Muscle layer of duodenum (tissue), 2 donors: Measurements from ENCODE around the gene SKP2.

Source experiments
- H3K27ac ChIP-seq: one replicate; pipeline ENCODE4 v1.7.0; 2013; ENCODE audit warnings: mild to moderate bottlenecking, low read length
- H3K27me3 ChIP-seq: one replicate; pipeline ENCODE4 v1.7.0; 2013; ENCODE audit warnings: low read depth, mild to moderate bottlenecking, control low read depth, low read length
- H3K36me3 ChIP-seq, 2 donors: one replicate each; pipeline ENCODE4 v1.7.0; 2013; ENCODE audit warnings: low read length in 2 of 2, control low read depth in 1 of 2, mild to moderate bottlenecking in 1 of 2; ENCODE audit not compliant: insufficient read depth in 2 of 2, control insufficient read depth in 1 of 2
- H3K4me1 ChIP-seq, 2 donors: one replicate each; pipeline ENCODE4 v1.7.0; 2013; ENCODE audit warnings: low read length in 2 of 2, mild to moderate bottlenecking in 2 of 2, control low read depth in 1 of 2, moderate library complexity in 1 of 2; ENCODE audit not compliant: insufficient read depth in 2 of 2, control insufficient read depth in 1 of 2
- H3K4me3 ChIP-seq, 2 donors: one replicate each; pipeline ENCODE4 v1.7.0; 2013; ENCODE audit warnings: low read length in 2 of 2, low read depth in 1 of 2, mild to moderate bottlenecking in 1 of 2
- H3K9me3 ChIP-seq, 2 donors: one replicate each; pipeline ENCODE4 v1.7.0; 2013; ENCODE audit warnings: low read length in 2 of 2, control low read depth in 1 of 2, mild to moderate bottlenecking in 1 of 2; ENCODE audit not compliant: control insufficient read depth in 1 of 2
- donor health status: healthy.

Gene SKP2

GRCh38 chr5:36230151-36230790 lies 78.4 kb downstream of the SKP2 start:
- Histone ChIP-seq H3K4me1 (peaks cover 0 to 7% of the 10 kb centered on the region in 2 donors), H3K9me3 (no peaks in the 10 kb centered on the region), H3K27me3 (no peaks in the 10 kb centered on the region), H3K36me3 (peaks cover under 1 to 2% of the 10 kb centered on the region in 2 donors), H3K4me3 (no peak overlapping the region), H3K27ac (no peak overlapping the region)

GRCh38 chr5:36232533-36232932 lies 80.6 kb downstream of the SKP2 start:
- H3K27ac ChIP-seq: no peak overlapping the region
- H3K36me3 ChIP-seq: no peaks in the 10 kb centered on the region
- peaks cover 1 to 19% of the 10 kb centered on the region in 2 donors for H3K4me1 ChIP-seq

More at GRCh38 chr5:36232533-36232932, 80.6 kb downstream of the SKP2 start:
- Histone ChIP-seq H3K9me3 (no peaks in the 10 kb centered on the region), H3K27me3 (no peaks in the 10 kb centered on the region), H3K4me3 (no peak overlapping the region)
